Measurements from ENCODE around the gene CPA1.

DNA sequence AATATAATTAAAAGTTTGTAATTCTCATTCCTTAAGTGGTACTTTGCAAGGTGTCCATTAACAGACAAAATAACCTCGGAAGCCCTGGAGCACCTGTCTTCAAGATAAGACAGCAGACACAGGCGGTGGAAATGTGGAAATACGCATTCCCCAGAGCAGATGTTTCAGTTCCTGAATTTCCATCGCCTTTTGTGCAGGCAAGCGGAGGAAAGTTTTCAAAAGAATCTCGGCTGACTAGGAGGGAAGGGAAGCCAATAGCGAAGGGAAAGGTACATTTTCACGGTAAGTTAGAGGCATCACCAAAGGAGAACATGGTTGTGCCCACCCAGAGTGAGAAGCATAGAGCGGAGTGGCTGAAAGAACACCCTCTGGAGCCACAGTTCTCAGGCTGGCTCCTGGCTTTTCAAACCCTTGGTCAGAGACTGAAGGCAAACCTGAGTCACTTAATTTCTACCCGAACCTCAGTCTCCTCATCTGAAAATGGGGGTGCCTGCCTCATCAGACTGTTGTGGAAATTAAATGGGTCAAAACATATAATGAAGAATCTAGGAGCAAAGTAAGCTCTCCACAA, 13.6 kb downstream of the CPA1 start:
- TF ChIP-seq CTCF (IDR thresholded peaks at IDR 0.05) (no peak), POLR2A (IDR thresholded peaks at IDR 0.05) (no peak), POLR2AphosphoS5 (IDR thresholded peaks at IDR 0.05) (no peak)

Measured in stomach (tissue), 4 donors.